Sigmoid colon (tissue), 7 donors: ENCODE measurements around the gene MELTF. TPM values are rescaled to one million over a fixed set of nuclear protein-coding genes. Genes with fewer than 3 reads are reported as not detected.

ENCODE experiments used
- DNase-seq: peaks from one replicate; pipeline ENCODE4 v3.0.0-alpha.2; 2019
- H3K27ac ChIP-seq, 4 donors: fragments of 200-600 bp; sonication (generic); one replicate each; pipeline ENCODE4 v1.5.1; 2016 to 2019; ENCODE audit warnings: mild to moderate bottlenecking in 1 of 4
- H3K27me3 ChIP-seq, 3 donors: fragments of 200-600 bp; sonication (generic); one replicate each; pipeline ENCODE4 v1.5.1; 2019; ENCODE audit warnings: mild to moderate bottlenecking in 1 of 3
- H3K36me3 ChIP-seq, 4 donors: fragments of 200-600 bp; sonication (generic); one replicate each; pipeline ENCODE4 v1.5.1; 2016 to 2019
- H3K4me1 ChIP-seq, 4 donors: fragments of 200-600 bp; sonication (generic); one replicate each; pipeline ENCODE4 v1.5.1; 2017 to 2019
- H3K4me3 ChIP-seq, 4 donors: fragments of 200-600 bp; sonication (generic); one replicate each; pipeline ENCODE4 v1.5.1; 2017 to 2019; ENCODE audit warnings: mild to moderate bottlenecking in 2 of 4, moderate library complexity in 1 of 4
- H3K9me3 ChIP-seq, 4 donors: fragments of 200-600 bp in 3 of 4; sonication (generic) in 3 of 4; one replicate each; pipeline versions ENCODE4 v1.5.1 to v1.6.1; 2013 to 2019
- EP300 ChIP-seq, 4 donors: sonication (generic); formaldehyde crosslinking; IDR thresholded peaks; one replicate each; pipeline ENCODE4 v1.6.1; 2017; ENCODE audit warnings: antibody characterized with exemption in 4 of 4
- POLR2A ChIP-seq, 2 donors: fragments of 450-650 bp; IDR thresholded peaks; one replicate each; pipeline ENCODE4 v1.6.1; 2016; ENCODE audit warnings: antibody characterized with exemption in 2 of 2, mild to moderate bottlenecking in 2 of 2, moderate library complexity in 2 of 2
- POLR2AphosphoS5 ChIP-seq, 4 donors: sonication (generic); formaldehyde crosslinking; IDR thresholded peaks; one replicate each; pipeline ENCODE4 v1.6.1; 2017; ENCODE audit warnings: antibody characterized with exemption in 4 of 4
- WGBS, 2 donors: extraction: QIAGEN DNeasy Blood & Tissue Kit; methylation state at CpG; one replicate each; pipeline ENCODE4 v1.1.7; 2013; 5-methylcytosine and 5-hydroxymethylcytosine counted together
- intact Hi-C: fragments of 100-400 bp; cut with DNase I; formaldehyde crosslinking; loops from one replicate; pipeline ENCODE4 v1.15.1; 2023
- polyA plus RNA-seq, 3 donors: library from polyadenylated mRNA; stranded (reverse); fragments of 200-250 nt; gene quantifications; one replicate each; pipeline ENCODE4 v1.2.3, GENCODE V29; 2013
- total RNA-seq, 4 donors: library from RNA; depleted of rRNA; stranded (reverse); fragments of >200 nt; gene quantifications; one replicate each; pipeline ENCODE4 v1.1.0, GENCODE V29; 2016
- TF ChIP-seq, protein P1 (sequence below), 4 experiments: fragments of 450-650 bp in 3 of 4; fragments of 200-600 bp in 1 of 4; IDR thresholded peaks; one replicate each; pipeline ENCODE4 v1.5.1; 2016 to 2019; ENCODE audit warnings: antibody characterized with exemption in 4 of 4, mild to moderate bottlenecking in 3 of 4, moderate library complexity in 2 of 4
- donor health status: healthy with polysubstance abuse.
- donor health status: Bipolar disorder and iron deficiency.
- donor health status: healthy.

Gene MELTF
- total and polyA plus RNA-seq, 7 donors = 0.92 to 9.6 (median 2.7) TPM

DNA sequence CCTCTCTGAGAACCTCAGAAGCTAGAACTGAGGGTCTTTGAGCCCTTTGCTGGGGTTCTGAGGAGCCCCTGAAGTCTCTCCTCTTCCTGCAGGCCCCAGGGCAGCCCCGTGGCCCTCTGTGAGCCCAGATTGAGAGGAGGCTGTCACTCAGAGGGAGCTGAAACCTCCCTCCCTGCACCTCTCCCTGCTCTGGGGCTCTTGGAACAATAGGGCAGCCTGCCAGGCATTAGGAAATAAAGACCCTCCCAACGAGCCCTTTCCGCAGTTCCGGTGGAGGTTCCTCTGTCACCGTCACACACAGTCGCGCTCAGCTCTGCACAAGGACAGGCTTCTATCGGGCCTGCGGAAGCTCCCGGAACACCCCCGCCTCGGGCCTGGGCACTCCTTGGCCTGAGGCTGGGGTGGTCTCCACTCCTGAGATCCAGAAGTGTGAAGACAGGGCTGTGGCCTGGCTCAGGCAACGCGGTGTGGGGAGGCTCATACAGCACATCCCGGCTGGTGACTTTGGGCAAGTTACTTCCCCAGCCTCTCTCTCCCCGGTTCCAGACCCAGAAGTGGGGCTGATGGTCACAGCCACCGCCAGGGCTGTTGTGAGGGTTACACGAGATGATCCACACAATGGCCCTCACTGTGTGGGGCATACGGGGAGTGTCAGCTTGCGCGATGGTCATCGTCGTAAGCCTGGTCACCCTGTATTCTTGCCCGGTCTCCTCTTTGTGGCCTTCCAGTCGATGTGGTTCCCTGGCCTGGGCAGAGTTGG is 17.7 kb downstream of the MELTF start:
- Histone ChIP-seq H3K27me3 (no peaks in the 10 kb centered on the region), H3K27ac (no peak overlapping the region), H3K36me3 (no peaks in the 10 kb centered on the region), H3K9me3 (no peaks in the 10 kb centered on the region), H3K4me3 (no peak overlapping the region), H3K4me1 (no peaks in the 10 kb centered on the region)
- no peak for TF ChIP-seq POLR2AphosphoS5 (IDR thresholded peaks at IDR 0.05)
- TF ChIP-seq EP300 (IDR thresholded peaks at IDR 0.05) = no peak
- TF ChIP-seq, protein P1, sequence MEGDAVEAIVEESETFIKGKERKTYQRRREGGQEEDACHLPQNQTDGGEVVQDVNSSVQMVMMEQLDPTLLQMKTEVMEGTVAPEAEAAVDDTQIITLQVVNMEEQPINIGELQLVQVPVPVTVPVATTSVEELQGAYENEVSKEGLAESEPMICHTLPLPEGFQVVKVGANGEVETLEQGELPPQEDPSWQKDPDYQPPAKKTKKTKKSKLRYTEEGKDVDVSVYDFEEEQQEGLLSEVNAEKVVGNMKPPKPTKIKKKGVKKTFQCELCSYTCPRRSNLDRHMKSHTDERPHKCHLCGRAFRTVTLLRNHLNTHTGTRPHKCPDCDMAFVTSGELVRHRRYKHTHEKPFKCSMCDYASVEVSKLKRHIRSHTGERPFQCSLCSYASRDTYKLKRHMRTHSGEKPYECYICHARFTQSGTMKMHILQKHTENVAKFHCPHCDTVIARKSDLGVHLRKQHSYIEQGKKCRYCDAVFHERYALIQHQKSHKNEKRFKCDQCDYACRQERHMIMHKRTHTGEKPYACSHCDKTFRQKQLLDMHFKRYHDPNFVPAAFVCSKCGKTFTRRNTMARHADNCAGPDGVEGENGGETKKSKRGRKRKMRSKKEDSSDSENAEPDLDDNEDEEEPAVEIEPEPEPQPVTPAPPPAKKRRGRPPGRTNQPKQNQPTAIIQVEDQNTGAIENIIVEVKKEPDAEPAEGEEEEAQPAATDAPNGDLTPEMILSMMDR (IDR thresholded peaks at IDR 0.05) = no peak
- no peak for TF ChIP-seq POLR2A (IDR thresholded peaks at IDR 0.05)
- WGBS, 2 donors = 94 to 96% methylated on average over 25 of the region's 25 CpGs
- DNase-seq = no peak
- intact Hi-C loops = no loop called here

DNA sequence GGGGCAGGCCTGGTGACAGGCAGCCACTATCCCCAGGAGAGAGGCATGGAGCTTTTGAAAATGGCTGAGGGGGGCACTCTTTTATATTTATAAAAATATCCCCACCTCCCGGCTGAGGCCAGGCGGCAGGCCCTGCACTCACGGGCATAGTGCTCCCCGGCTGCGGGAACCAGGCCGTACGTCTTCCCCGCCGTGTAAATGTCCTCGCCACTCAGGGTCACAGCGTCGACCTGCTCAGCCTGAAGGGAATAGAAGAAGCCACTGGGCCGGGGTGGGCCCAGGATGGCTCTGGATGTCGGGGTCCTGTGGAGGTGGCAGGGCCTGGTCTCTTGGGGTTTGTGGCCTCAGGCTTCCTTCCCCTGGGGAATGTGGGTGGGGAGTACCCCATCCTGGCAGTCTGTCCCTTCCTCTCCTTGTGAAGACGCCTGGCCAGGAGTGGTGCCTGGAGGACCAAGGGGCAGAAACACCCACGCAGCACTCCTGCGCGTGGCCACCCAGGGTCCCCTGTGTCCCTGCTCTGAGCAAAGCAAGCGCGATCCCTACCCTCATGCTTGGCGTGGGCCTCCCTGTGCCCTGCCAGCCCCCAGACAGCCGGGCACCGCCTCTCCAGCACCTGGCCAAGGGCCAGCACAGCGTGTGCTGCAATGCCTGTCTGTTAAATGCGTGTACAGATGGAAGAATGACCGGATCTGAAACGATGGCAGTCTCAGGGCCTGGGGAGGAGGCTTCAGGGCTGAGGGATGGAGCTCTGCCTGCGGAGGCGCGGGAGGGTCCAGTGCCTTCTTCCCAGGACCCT is 18.9 kb downstream of the MELTF start:
- DNase-seq = no peak
- WGBS, 2 donors = 81 to 86% methylated on average over 30 of the region's 30 CpGs
- TF ChIP-seq POLR2A (IDR thresholded peaks at IDR 0.05) = no peak
- TF ChIP-seq, protein P1 (IDR thresholded peaks at IDR 0.05) = no peak
- TF ChIP-seq EP300 (IDR thresholded peaks at IDR 0.05) = no peak
- no peak for TF ChIP-seq POLR2AphosphoS5 (IDR thresholded peaks at IDR 0.05)
- intact Hi-C loops = no loop called here
- H3K36me3 ChIP-seq = no peaks in the 10 kb centered on the region
- no peaks in the 10 kb centered on the region for H3K27me3 ChIP-seq
- H3K27ac ChIP-seq = no peak overlapping the region
- no peaks in the 10 kb centered on the region for H3K4me1 ChIP-seq
- H3K9me3 ChIP-seq = no peaks in the 10 kb centered on the region
- no peak overlapping the region for H3K4me3 ChIP-seq

DNA sequence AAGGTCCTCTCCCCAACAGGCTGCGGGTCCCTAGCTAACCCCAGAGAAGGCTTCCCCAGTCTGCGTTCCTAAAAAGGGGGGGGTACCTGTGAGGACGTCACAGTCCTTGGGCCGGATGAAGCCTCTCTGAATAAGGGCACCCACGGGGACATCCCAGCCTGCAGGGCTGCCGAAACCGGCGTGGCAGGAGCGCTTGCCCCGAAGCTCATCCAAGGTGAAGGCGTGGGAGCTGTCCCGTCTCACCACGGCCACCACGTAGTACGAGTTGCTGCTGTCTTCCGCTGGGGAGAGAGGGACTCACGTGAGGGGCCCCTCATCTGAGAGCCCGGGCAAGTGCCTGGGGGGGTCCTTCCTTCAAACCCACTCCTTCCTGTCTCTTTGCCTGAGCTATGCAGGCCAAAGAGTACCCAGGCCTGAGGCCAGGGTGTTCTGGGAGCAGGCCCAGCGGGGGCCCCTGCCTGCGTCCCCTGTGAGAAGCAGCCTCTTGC is 20.0 kb downstream of the MELTF start:
- Histone ChIP-seq H3K4me1 (no peaks in the 10 kb centered on the region), H3K36me3 (no peaks in the 10 kb centered on the region), H3K4me3 (no peak overlapping the region), H3K27me3 (no peaks in the 10 kb centered on the region), H3K9me3 (no peaks in the 10 kb centered on the region), H3K27ac (no peak overlapping the region)
- DNase-seq = no peak
- 94% methylated on average over 20 of the region's 20 CpGs for WGBS, 2 donors
- intact Hi-C loops = no loop called here
- TF ChIP-seq EP300 (IDR thresholded peaks at IDR 0.05) (no peak), POLR2A (IDR thresholded peaks at IDR 0.05) (no peak), POLR2AphosphoS5 (IDR thresholded peaks at IDR 0.05) (no peak)
- TF ChIP-seq, protein P1 (IDR thresholded peaks at IDR 0.05) = no peak

DNA sequence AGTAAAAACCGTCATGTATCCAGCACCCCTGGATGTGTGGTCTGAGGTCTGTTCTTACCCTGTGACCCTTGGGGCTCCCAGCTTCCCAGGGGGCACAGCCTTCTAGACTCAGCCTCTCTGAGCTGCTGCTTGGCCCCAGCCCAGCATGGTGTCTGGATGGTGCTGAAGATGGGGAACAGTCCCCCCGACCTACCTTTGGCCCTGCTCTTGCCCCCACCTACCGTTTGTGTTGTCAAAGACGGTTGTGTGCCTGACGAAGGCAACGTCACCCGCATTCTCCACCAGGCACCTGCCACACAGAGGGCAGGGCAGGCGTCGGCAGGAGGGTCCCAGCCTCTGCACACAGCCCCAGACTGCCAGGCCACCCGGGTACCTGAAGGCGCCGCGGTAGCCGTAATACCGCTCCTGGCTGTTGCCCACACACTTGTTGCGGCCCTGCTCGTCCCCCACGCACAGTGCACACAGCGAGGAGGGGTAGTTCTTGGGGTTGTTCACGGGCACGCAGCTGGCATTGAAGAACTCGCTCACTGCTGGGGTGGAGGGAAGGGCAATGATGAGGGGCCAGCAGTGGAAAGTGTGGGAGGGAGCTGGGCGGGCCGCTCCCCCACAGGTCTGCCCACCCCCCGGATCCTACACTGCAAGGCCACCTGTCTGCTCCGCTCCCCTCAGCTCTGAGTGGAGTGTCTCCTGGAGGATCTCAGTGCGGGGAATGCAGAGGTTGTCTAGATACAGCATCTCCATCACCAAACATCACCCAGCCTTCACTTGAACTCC is 21.0 kb downstream of the MELTF start:
- TF ChIP-seq, protein P1 (IDR thresholded peaks at IDR 0.05) = no peak
- TF ChIP-seq POLR2AphosphoS5 (IDR thresholded peaks at IDR 0.05) (no peak), EP300 (IDR thresholded peaks at IDR 0.05) (no peak), POLR2A (IDR thresholded peaks at IDR 0.05) (no peak)

More for the DNA sequence above, 21.0 kb downstream of the MELTF start:
- no peak overlapping the region for H3K4me3 ChIP-seq
- H3K27me3 ChIP-seq = no peaks in the 10 kb centered on the region
- no peak for DNase-seq
- H3K27ac ChIP-seq = no peak overlapping the region
- WGBS, 2 donors = 92% methylated on average over 27 of the region's 27 CpGs
- no peaks in the 10 kb centered on the region for H3K36me3 ChIP-seq
- peaks cover 0 to 5% (median 4%) of the 10 kb centered on the region in 4 donors for H3K4me1 ChIP-seq
- intact Hi-C loops = no loop called here
- no peaks in the 10 kb centered on the region for H3K9me3 ChIP-seq
